K562 (cell line): ENCODE results near the gene HNRNPF. TPM values are rescaled to one million over a fixed set of nuclear protein-coding genes. Genes with fewer than 3 reads are reported as not detected.

Experiments
- ARID4B ChIP-seq: sonication (generic); formaldehyde crosslinking; IDR thresholded peaks from 2 replicates; pipeline ENCODE4 v1.8.0; 2022; ENCODE audit warnings: mild to moderate bottlenecking, missing genetic modification reagents
- BCOR ChIP-seq: fragments of 450-650 bp; IDR thresholded peaks from 2 replicates; pipeline ENCODE4 v1.6.1; 2016
- BRF1 ChIP-seq: IDR thresholded peaks from 3 replicates; pipeline ENCODE4 v1.6.1; 2011; ENCODE audit warnings: borderline replicate concordance, mild to moderate bottlenecking; ENCODE audit not compliant: insufficient read length; ENCODE audit errors: extremely low read depth
- CEBPG ChIP-seq, 3 experiments: fragments of 200-800 bp in 1 of 3; sonication (Bioruptor generic) in 1 of 3; sonication (generic) in 1 of 3; formaldehyde crosslinking in 1 of 3; IDR thresholded peaks in 2 of 3; conservative IDR thresholded peaks in 1 of 3; 2 replicates each; pipeline versions ENCODE4 v1.6.1 to v1.8.0; 2016 to 2022; ENCODE audit warnings: missing compliant biosample characterization in 2 of 3, missing genetic modification characterization in 2 of 3, mild to moderate bottlenecking in 1 of 3, missing genetic modification reagents in 1 of 3
- FOSL1 ChIP-seq: fragments of 200-800 bp; sonication (Bioruptor generic); conservative IDR thresholded peaks from 2 replicates; pipeline ENCODE4 v1.6.1; 2016; ENCODE audit warnings: missing genetic modification characterization, missing compliant biosample characterization
- GTF2F1 ChIP-seq: IDR thresholded peaks from 2 replicates; pipeline ENCODE4 v1.6.1; 2011; ENCODE audit warnings: low read depth, low read length, improper control_type of control experiment
- HDAC6 ChIP-seq: IDR thresholded peaks from 2 replicates; pipeline ENCODE4 v1.6.1; 2012; ENCODE audit warnings: low read depth, mild to moderate bottlenecking, control low read depth, inconsistent platforms, low read length, moderate library complexity
- L3MBTL2 ChIP-seq: fragments of 450-650 bp; IDR thresholded peaks from 2 replicates; pipeline ENCODE4 v1.6.1; 2016; ENCODE audit warnings: mild to moderate bottlenecking, moderate library complexity
- MYBL2 ChIP-seq, 2 experiments: fragments of 450-650 bp in 1 of 2; sonication (generic) in 1 of 2; formaldehyde crosslinking in 1 of 2; IDR thresholded peaks; 2 replicates each; pipeline versions ENCODE4 v1.6.1 to v1.8.1; 2017 to 2022; ENCODE audit warnings: borderline replicate concordance in 1 of 2, inconsistent platforms in 1 of 2, low read depth in 1 of 2, mild to moderate bottlenecking in 1 of 2, missing genetic modification reagents in 1 of 2, moderate library complexity in 1 of 2
- NFYB ChIP-seq: IDR thresholded peaks from 2 replicates; pipeline ENCODE4 v1.6.1; 2011; ENCODE audit warnings: mild to moderate bottlenecking, moderate library complexity; ENCODE audit not compliant: insufficient read length; ENCODE audit errors: extremely low read depth
- PHTF2 ChIP-seq: fragments of 250-450 bp; sonication (Bioruptor Pico); IDR thresholded peaks from 2 replicates; pipeline ENCODE4 v1.5.0; 2021; ENCODE audit warnings: mild to moderate bottlenecking
- SIN3B ChIP-seq: fragments of 450-650 bp; IDR thresholded peaks from 2 replicates; pipeline ENCODE4 v1.6.1; 2017; ENCODE audit warnings: low read depth, mild to moderate bottlenecking, moderate library complexity
- TCF15 ChIP-seq: fragments of 250-450 bp; sonication (Bioruptor Pico); IDR thresholded peaks from 2 replicates; pipeline ENCODE4 v1.8.0; 2022; ENCODE audit warnings: moderate library complexity, mild to moderate bottlenecking, inconsistent platforms
- ZEB2 ChIP-seq: fragments of 450-650 bp; IDR thresholded peaks from 2 replicates; pipeline ENCODE4 v1.6.1; 2016
- ZNF184 ChIP-seq: sonication (generic); formaldehyde crosslinking; IDR thresholded peaks from 2 replicates; pipeline ENCODE4 v1.5.0; 2020; ENCODE audit warnings: missing genetic modification reagents
- ZNF23 ChIP-seq: fragments of 250-450 bp; sonication (Bioruptor Pico); IDR thresholded peaks from 2 replicates; pipeline ENCODE4 v1.4.0; 2020; ENCODE audit warnings: mild to moderate bottlenecking
- ZSCAN32 ChIP-seq: fragments of 450-650 bp; formaldehyde crosslinking; IDR thresholded peaks from 2 replicates; pipeline ENCODE4 v1.4.0; 2020; ENCODE audit warnings: mild to moderate bottlenecking, moderate library complexity
- ZZZ3 ChIP-seq: fragments of 450-650 bp; IDR thresholded peaks from 2 replicates; pipeline ENCODE4 v1.6.1; 2016; ENCODE audit warnings: antibody characterized with exemption, mild to moderate bottlenecking, moderate library complexity
- polyA plus RNA-seq, 8 experiments: library from polyadenylated mRNA; depleted of rRNA in 4 of 8; stranded (reverse) in 5 of 8; unstranded in 3 of 8; fragments of >200 nt; fragmentation: Nextera tagmentation in 2 of 8; fragmentation: Illumina TruSeq in 1 of 8; extraction: Ambion mirVana in 2 of 8; extraction: Trizol in 1 of 8; gene quantifications; 2 replicates each; pipeline versions ENCODE4 v1.2.1 to v1.2.3, GENCODE V29; 2011 to 2014; ENCODE audit warnings: inconsistent platforms in 1 of 8, missing spikeins in 1 of 8
- total RNA-seq, 7 experiments: library from RNA; depleted of rRNA in 6 of 7; stranded (reverse); fragments of >200 nt in 6 of 7; fragmentation: Illumina TruSeq in 2 of 7; extraction: Trizol in 2 of 7; gene quantifications; 2 replicates each; pipeline versions ENCODE4 v1.2.1 to v1.2.3, GENCODE V29; 2011 to 2021; ENCODE audit warnings: low replicate concordance in 1 of 7
- TF ChIP-seq, protein P1 (sequence below): sonication (generic); formaldehyde crosslinking; IDR thresholded peaks from 2 replicates; pipeline ENCODE4 v1.8.1; 2022; ENCODE audit warnings: missing genetic modification reagents
- TF ChIP-seq, protein P2 (sequence below): fragments of 450-650 bp; formaldehyde crosslinking; IDR thresholded peaks from 2 replicates; pipeline ENCODE4 v1.4.0; 2020; ENCODE audit warnings: mild to moderate bottlenecking, mixed read lengths

HNRNPF gene
- total and polyA plus RNA-seq, 9 of the 15 experiments (the other 6 are each of a cell fraction or from before 2014, with no cell fraction given), result 192 to 489 (median 416) TPM

- TF ChIP-seq BCOR, result peak; percentile 91
- peak; percentile 97 for TF ChIP-seq CEBPG (CRISPR knock-in tag; IDR thresholded peaks at IDR 0.05)
- peak; percentile 96 to 100 for TF ChIP-seq CEBPG (tag; conservative IDR thresholded peaks at IDR 0.05 in 1 of 2, IDR thresholded peaks at IDR 0.05 in 1 of 2)
- no peak for TF ChIP-seq BRF1
- no peak for TF ChIP-seq ZZZ3
- TF ChIP-seq ZNF23 (CRISPR knock-in tag), result no peak
- TF ChIP-seq SIN3B, result no peak
- no peak for TF ChIP-seq TCF15 (CRISPR knock-in tag)
- TF ChIP-seq HDAC6, result no peak
- TF ChIP-seq ZEB2, result no peak; the same call in 1 of the 2 replicates
- TF ChIP-seq, protein P1, sequence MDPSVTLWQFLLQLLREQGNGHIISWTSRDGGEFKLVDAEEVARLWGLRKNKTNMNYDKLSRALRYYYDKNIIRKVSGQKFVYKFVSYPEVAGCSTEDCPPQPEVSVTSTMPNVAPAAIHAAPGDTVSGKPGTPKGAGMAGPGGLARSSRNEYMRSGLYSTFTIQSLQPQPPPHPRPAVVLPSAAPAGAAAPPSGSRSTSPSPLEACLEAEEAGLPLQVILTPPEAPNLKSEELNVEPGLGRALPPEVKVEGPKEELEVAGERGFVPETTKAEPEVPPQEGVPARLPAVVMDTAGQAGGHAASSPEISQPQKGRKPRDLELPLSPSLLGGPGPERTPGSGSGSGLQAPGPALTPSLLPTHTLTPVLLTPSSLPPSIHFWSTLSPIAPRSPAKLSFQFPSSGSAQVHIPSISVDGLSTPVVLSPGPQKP (CRISPR knock-in tag), result no peak
- no peak; the same call in 1 of the 2 replicates for TF ChIP-seq FOSL1 (tag)
- TF ChIP-seq ARID4B (CRISPR knock-in tag), result peak; percentile 71; the same call in 1 of the 2 replicates
- TF ChIP-seq GTF2F1, result peak; percentile 87
- TF ChIP-seq, protein P2, sequence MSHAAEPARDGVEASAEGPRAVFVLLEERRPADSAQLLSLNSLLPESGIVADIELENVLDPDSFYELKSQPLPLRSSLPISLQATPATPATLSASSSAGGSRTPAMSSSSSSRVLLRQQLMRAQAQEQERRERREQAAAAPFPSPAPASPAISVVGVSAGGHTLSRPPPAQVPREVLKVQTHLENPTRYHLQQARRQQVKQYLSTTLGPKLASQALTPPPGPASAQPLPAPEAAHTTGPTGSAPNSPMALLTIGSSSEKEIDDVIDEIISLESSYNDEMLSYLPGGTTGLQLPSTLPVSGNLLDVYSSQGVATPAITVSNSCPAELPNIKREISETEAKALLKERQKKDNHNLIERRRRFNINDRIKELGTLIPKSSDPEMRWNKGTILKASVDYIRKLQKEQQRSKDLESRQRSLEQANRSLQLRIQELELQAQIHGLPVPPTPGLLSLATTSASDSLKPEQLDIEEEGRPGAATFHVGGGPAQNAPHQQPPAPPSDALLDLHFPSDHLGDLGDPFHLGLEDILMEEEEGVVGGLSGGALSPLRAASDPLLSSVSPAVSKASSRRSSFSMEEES (CRISPR knock-in tag), result no peak
- TF ChIP-seq ZNF184 (CRISPR knock-in tag), result no peak
- TF ChIP-seq ZSCAN32 (CRISPR knock-in tag), result peak; percentile 44; the same call in 1 of the 2 replicates
- peak; percentile 92 for TF ChIP-seq L3MBTL2
- no peak for TF ChIP-seq NFYB
- no peak for TF ChIP-seq PHTF2 (CRISPR knock-in tag)
- no peak for TF ChIP-seq MYBL2 (IDR thresholded peaks at IDR 0.05; ENCODE audit: low read depth)
- TF ChIP-seq MYBL2 (CRISPR knock-in tag; IDR thresholded peaks at IDR 0.05; ENCODE audit: borderline replicate concordance), result no peak
Measured at GRCh38 chr10:43407576-43408330, 1.2 kb downstream of the HNRNPF start (continued).
